GM12878 (cell line): ENCODE results near the gene MED25.

Experiments
- CREM ChIP-seq: IDR thresholded peaks from 2 replicates; pipeline ENCODE4 v1.6.1; 2014; ENCODE audit warnings: antibody characterized with exemption, low read depth
- CTCF ChIP-seq, 3 experiments: IDR thresholded peaks in 2 of 3; conservative IDR thresholded peaks in 1 of 3; 2 replicates each; pipeline ENCODE4 v1.5.1; 2011; ENCODE audit warnings: low read depth in 3 of 3, low read length in 3 of 3, mild to moderate bottlenecking in 3 of 3, control low read depth in 2 of 3, moderate library complexity in 2 of 3, inconsistent platforms in 1 of 3, mixed read lengths in 1 of 3; ENCODE audit not compliant: control insufficient read depth in 2 of 3, insufficient read depth in 1 of 3; ENCODE audit errors: extremely low read depth in 1 of 3
- EGR1 ChIP-seq, 2 experiments: IDR thresholded peaks; 1 replicate in 1 of 2; 2 replicates in 1 of 2; pipeline ENCODE4 v1.6.1; 2011 to 2012; ENCODE audit warnings: low read depth in 2 of 2, low read length in 2 of 2, borderline replicate concordance in 1 of 2, mild to moderate bottlenecking in 1 of 2, moderate library complexity in 1 of 2
- IKZF1 ChIP-seq: fragments of 450-650 bp; conservative IDR thresholded peaks from 2 replicates; pipeline ENCODE4 v1.6.1; 2017; ENCODE audit warnings: antibody characterized with exemption, mild to moderate bottlenecking
- NRF1 ChIP-seq: conservative IDR thresholded peaks from 2 replicates; pipeline ENCODE4 v1.6.1; 2011; ENCODE audit warnings: mild to moderate bottlenecking, low read depth, low read length, improper control_type of control experiment
- POLR2A ChIP-seq: IDR thresholded peaks from 2 replicates; pipeline ENCODE4 v1.6.1; 2011; ENCODE audit warnings: low read depth, mild to moderate bottlenecking, low read length
- TF ChIP-seq, protein P1 (sequence below): IDR thresholded peaks from 2 replicates; pipeline ENCODE4 v1.6.1; 2012; ENCODE audit warnings: mild to moderate bottlenecking, low read depth, low read length
- TF ChIP-seq, protein P2 (sequence below): IDR thresholded peaks from 2 replicates; pipeline ENCODE4 v1.6.1; 2012; ENCODE audit warnings: low read depth, low read length, improper control_type of control experiment

DNA sequence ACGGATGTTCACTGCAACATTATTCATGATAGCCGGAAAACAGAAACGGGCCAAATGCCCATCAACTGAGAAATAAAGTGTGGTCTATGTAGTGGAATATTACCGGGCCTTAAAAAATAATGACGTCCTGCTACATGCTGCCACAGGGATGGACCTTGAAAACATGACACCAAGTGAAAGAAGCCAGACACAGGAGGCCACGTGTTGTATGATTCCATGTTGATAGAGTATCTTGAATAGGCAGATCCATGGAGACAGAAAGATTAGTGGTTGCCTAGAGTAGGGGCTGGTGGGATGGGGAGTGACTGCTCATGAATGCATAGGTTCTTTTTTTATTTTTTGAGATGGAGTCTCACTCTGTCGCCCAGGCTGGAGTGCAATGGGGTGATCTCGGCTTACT is 47.6 kb upstream of the MED25 start:
- TF ChIP-seq EGR1 (IDR thresholded peaks at IDR 0.05; ENCODE audit: borderline replicate concordance in 1 of 2, low read depth in 2 of 2, low read length in 2 of 2) (no peak), CREM (no peak), CTCF (IDR thresholded peaks at IDR 0.05 in 2 of 3, conservative IDR thresholded peaks at IDR 0.05 in 1 of 3; ENCODE audit: control insufficient read depth in 2 of 3, extremely low read depth in 1 of 3, insufficient read depth in 1 of 3, low read depth in 3 of 3, low read length in 3 of 3) (no peak), POLR2A (no peak), IKZF1 (no peak), NRF1 (no peak)
- TF ChIP-seq, protein P1, sequence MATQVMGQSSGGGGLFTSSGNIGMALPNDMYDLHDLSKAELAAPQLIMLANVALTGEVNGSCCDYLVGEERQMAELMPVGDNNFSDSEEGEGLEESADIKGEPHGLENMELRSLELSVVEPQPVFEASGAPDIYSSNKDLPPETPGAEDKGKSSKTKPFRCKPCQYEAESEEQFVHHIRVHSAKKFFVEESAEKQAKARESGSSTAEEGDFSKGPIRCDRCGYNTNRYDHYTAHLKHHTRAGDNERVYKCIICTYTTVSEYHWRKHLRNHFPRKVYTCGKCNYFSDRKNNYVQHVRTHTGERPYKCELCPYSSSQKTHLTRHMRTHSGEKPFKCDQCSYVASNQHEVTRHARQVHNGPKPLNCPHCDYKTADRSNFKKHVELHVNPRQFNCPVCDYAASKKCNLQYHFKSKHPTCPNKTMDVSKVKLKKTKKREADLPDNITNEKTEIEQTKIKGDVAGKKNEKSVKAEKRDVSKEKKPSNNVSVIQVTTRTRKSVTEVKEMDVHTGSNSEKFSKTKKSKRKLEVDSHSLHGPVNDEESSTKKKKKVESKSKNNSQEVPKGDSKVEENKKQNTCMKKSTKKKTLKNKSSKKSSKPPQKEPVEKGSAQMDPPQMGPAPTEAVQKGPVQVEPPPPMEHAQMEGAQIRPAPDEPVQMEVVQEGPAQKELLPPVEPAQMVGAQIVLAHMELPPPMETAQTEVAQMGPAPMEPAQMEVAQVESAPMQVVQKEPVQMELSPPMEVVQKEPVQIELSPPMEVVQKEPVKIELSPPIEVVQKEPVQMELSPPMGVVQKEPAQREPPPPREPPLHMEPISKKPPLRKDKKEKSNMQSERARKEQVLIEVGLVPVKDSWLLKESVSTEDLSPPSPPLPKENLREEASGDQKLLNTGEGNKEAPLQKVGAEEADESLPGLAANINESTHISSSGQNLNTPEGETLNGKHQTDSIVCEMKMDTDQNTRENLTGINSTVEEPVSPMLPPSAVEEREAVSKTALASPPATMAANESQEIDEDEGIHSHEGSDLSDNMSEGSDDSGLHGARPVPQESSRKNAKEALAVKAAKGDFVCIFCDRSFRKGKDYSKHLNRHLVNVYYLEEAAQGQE = no peak
- TF ChIP-seq, protein P2, sequence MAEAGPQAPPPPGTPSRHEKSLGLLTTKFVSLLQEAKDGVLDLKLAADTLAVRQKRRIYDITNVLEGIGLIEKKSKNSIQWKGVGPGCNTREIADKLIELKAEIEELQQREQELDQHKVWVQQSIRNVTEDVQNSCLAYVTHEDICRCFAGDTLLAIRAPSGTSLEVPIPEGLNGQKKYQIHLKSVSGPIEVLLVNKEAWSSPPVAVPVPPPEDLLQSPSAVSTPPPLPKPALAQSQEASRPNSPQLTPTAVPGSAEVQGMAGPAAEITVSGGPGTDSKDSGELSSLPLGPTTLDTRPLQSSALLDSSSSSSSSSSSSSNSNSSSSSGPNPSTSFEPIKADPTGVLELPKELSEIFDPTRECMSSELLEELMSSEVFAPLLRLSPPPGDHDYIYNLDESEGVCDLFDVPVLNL = no peak
